Activated CD8-positive, alpha-beta memory T cell treated with anti-CD3 and anti-CD28 coated beads for 48 hours (primary cell): ENCODE data around the gene MEIKIN.
"Not testable (repeated sequence)": the region's sequence is repeated elsewhere in the genome, so short reads cannot be mapped to it uniquely, and the experiment has no call there.

Experiments used
- DNase-seq, 3 experiments: peaks; one replicate each; pipeline ENCODE4 v3.0.0-alpha.2; 2020; ENCODE audit warnings: low read depth in 2 of 3, low spot score in 2 of 3

MEIKIN gene

DNA sequence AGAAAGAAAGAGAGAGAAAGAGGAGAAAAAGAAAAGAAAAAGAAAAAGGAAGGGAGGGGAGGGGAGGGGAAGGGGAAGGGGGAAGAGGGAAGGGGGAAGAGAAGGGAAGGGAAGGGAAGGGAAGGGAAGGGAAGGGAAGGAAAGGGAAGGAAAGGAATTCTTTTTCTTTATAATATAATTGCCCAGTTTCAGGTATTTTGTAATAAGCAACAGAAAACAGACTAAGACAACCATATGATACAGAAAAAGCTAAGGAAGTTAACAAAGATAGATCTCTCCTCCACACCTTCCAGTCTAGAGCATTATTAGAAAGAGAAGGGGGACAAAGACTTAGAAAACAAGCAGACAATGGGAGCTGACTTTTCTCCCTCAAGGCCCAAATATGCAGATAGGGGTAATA, 31.0 kb downstream of the MEIKIN start:
- no peak for DNase-seq

DNA sequence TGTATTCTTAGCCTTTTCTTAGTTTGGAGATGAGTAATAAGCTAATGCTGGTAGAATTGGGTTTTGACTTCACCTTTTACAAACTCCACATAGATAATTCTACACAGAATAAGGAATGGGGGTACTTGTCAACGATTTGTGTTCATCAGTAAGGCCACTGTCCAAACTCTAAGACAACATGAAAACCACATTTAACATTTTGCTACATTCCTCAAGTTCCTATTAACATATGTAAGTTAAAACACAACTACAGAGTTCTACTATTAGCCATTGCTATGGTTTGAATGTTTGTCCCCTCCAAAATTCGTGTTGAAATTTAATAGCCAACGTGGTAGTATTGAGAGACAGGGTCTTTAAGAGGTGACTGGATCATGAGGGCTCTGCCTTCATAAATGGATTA, 31.9 kb downstream of the MEIKIN start:
- no peak for DNase-seq

DNA sequence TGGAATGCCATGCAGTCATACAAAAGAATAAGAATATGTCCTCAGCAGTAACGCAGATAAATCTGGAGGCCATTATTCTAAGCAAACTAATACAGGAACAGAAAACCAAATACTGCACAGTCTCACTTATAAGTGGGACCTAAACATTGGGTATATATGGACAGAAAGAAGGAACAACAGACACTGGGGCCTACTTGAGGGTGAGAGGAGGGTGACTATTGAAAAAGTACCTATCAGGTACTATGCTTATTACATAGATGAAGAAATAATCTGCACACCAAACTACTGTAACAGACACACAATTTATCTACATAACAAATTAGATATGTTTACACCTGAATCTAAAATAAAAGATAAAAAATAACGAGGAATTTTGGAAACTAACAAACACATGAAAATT, 38.8 kb downstream of the MEIKIN start:
- no peak for DNase-seq

DNA sequence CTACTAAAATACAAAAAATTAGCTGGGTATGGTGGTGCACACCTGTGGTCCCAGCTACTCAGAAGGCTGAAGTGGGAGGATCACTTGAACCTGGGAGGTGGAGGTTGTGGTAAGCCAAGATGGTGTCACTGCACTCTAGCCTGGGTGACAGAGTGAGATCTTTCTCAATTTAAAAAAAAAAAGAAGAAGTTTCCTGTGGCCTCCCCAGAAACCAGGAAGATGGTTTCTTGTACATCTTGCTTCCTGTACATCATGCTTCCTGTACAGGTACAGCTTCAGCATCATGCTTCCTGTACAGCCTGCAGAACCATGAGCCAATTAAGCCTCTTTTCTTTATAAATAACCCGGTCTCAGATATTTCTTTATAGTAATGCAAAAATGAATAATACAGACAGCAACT, 43.2 kb downstream of the MEIKIN start:
- not testable (repeated sequence) for DNase-seq

DNA sequence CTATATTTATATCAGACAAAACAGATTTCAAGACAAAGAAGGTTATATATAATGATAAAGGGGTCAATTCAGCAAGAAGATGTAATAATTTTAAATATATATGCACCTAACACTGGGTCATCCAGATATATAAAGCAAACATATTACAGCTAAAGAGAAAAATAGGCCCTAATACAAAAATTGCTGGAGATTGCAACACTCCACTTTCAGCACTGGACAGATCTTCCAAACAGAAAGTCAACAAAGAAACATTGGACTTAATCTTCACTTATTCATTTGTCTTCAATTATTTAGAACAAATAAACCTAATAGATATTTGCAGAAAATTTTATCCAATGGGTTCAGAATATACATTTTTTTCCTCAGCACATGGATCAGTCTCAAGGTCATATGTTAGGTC, 45.8 kb downstream of the MEIKIN start:
- DNase-seq = no peak

DNA sequence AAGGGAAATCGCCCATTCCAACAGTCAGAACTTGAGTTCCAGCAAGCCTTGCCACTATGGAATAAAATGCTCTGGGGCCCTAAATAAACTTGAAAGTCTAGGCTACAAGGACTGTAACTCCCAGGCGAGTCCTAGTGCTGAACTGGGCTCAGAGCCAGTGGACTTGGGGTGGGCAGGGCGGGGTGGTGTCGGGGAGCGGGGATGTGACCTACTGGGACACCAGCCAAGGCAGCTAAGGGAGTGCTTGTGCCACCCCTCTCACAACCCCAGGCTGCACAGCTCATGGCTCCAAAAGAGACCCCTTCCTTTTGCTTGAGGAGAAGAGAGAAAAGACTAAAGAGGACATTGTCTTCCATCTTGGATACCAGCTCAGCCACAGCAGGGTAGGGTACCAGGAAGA, 61.5 kb downstream of the MEIKIN start:
- no peak for DNase-seq

DNA sequence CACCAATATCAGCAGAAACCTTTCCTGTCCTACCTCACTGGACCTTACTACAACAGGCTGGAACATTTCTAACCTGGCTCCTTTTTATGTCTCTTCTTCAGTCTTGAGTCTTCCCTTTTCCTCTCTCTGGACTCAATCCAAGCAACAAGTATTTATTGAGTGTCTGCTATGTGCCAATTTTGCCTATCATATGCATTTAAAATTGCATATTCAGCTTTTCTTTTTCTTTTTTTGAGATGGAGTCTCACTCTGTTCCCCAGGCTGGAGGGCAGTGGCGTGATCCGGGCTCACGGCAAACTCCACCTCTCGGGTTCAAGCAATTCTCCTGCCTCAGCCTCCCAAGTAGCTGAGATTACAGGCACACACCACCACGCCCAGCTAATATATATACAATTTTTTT, 65.8 kb downstream of the MEIKIN start:
- DNase-seq = no peak

DNA sequence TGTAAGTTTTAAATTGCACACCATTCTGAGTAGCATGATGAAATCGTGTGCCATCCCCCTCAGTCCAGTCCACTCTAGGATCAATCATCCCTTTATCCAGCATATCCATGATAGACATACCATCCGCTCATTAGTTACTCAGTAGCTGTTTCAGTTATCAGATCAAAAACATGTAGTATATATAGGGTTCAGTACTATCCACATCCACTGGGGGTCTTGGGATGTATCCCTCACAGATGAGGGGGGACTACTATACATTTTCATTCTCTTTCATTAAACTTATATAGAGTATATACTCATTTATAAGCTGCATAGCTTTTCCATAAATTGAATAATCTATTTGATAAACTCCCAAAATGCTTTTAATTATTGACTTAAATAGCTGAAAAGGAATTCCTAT, 67.6 kb downstream of the MEIKIN start:
- no peak for DNase-seq

DNA sequence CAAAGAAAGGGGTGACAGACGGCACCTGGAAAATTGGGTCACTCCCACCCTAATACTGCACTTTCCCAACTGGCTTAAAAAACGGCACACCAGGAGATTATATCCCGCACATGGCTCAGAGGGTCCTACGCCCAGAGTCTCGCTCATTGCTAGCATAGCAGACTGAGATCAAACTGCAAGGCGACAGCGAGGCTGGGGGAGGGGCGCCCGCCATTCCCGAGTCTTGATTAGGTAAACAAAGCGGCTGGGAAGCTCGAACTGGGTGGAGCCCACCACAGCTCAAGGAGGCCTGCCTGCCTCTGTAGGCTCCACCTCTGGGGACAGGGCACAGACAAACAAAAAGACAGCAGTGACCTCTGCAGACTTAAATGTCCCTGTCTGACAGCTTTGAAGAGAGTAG, 74.2 kb downstream of the MEIKIN start:
- not testable (repeated sequence) for DNase-seq

DNA sequence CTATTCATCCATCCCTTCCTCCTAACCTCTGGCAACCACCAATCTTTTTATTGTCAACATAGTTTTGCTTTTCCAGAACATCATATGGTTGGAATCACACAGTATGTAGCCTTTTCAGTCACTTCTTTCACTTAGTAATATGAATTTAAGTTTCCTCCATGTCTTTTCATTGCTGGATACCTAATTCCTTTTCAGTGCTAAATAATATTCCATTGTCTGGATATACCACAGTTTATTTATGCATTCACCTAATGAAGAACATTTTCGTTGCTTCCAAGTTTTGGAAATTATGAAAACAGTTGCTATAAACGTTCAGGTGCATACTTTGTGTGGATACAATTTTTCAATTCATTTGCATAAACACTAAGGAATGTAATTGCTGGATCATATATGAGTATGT, 77.9 kb downstream of the MEIKIN start:
- no peak for DNase-seq

DNA sequence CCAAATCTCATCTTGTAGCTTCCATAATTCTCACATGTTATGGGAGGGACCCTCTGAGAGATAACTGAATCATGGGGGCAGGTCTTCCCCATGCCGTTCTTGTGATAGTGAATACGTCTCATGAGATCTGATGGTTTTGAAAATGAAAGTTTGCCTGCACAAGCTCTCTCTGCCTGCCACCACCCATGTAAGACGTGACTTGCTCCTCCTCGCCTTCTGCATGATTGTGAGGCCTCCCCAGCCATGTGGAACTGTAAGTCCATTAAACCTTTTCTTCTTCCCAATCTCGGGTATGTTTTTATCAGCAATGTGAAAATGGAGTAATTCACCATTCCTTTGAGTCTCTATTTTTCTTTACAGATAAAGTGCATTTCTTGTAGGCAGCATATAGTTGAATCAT, 81.8 kb downstream of the MEIKIN start:
- DNase-seq = no peak

DNA sequence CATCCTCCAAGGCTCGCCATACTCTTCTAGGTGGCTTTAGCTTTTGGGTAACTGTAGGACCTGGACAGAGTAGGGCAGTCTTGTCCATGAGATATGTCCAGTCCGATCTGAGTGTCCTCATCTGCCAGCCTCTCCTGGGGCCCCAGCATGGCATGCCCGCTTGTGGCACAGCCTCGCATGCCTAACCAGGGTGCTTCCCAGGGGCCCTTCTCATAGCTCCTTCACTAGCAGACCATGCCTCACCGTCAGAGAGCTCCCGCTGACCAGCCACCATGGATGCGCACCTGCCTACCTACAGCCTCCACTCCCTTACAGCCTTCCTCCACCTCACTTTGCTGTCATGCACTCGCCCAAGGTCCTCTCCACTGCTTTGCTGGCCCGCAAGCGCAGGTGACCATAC, 88.1 kb downstream of the MEIKIN start:
- DNase-seq = no peak

DNA sequence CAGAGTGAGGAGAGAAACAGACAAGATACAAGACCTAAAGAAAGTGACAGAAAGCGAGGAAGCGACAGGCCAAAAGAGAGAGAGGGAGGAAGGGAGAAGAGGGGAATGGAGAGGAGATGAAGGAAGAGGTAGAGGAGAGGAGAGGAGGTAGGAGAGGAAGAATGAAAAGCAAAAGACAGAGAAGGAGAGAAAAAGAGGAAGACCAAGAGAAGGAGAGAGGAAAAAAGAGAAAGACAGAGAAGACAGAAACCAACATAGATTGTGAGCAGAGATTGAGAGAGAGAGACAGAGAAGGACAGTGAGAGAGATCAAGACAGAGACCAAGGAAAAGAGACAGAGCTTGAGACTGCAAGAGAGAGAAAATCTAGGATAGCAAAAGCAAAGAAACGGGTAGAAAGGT, 90.0 kb downstream of the MEIKIN start:
- DNase-seq = no peak

DNA sequence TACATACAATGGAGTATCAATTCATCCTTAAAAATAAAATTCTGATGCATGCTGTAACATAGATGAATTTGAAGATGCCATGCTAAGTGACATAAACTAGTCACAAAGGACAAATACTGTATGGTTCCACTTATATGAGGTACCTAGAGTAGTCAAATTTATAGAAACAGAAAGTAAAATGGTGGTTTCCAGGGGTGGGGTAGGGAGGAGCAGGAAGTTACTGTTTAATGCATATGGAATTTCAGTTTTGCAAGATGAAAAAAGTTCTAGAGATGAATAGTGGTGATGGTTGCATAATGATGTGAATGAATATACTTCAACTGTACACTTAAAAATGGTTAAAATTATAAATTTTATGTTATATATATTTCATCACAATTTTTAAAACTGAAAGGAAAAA, 91.3 kb downstream of the MEIKIN start:
- DNase-seq = no peak

DNA sequence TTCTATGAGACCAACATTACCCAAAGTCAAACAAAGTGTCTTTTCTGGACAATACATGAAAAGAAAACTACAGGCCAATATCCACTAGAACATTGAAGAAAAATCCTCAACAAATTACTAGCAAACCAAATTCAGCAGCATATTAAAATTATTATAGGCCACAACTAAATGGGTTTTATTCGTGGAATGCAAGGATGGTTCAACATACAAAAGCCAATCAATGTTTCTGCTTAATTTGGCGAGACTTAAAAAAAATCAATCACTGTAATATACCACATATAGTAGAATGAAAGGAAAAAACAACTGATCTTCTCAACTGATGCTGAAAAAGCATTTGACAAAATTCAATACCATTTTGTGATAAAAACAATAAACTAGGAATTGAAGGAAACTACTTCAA, 96.8 kb downstream of the MEIKIN start:
- DNase-seq = no peak

DNA sequence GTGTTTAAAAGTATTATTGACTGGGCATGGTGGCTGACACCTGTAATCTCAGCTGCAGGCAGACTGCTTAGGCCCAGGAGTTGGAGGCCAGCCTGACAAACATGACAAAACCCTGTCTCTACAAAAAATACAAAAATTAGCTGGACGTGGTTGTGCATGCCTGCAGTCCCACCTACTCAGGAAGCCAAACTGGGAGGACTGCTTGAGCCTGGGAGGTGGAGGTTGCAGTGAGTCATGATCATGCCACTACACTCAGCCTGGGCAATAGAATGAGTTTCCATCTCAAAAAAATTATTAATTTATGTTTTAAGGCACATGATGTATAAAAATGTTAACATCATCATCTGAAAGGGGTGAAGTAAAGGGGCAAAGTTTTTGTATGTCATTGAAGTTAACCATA, 98.9 kb downstream of the MEIKIN start:
- DNase-seq = no peak

DNA sequence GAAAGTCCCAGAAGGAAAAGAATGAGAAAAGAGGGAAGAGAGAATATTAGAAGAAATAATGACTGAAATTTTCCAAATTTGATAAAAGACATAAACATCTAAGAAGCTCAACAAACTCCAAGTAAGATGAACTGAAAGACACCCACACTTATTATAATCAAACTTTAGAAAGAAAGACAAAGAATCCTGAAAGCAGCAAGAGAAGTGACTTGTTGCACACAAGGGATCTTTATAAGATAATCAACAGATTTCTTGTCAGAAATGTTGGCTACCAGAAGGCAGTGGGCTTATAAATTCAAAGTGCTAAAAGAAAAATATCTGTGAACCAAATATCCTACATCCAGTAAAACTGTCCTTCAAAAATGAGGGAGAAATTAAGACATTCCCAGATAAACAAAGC, 99.6 kb downstream of the MEIKIN start:
- no peak for DNase-seq

DNA sequence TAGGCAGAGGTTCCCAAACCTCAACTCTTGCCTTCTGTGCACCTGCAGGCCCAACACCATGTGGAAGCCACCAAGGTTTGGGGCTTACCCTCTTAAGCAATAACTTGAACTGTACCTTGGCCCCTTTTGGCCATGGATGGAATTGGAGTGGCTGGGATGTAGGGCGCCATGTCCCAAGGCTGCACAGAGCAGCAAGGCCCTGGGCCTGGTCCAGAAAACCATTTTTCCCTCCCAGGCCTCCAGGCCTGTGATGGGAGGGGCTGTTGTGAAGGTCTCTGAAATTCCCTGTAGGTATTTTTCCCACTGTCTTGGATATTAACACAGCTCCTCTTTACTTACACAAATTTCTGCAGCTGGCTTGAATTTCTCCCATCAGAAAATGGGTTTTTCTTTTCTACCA, 102.5 kb downstream of the MEIKIN start:
- DNase-seq = not testable (repeated sequence)

DNA sequence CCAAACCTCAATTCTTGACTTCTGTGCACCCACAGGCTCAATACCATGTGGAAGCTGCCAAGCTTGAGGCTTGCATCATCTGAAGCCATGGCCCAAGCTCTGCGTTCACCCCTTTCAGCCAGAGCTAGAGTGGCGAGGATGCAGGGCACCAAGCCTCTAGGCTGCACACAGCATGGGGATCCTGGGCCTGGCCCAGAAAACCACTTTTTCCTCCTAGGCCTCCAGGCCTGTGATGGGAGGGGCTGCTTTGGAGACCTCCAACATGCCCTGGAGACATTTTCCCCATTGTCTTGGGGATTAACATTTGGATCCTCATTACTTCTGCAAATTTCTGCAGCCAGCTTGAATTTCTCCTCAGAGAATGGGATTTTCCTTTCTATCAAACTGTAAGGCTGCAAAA, 112.8 kb downstream of the MEIKIN start:
- not testable (repeated sequence) for DNase-seq

DNA sequence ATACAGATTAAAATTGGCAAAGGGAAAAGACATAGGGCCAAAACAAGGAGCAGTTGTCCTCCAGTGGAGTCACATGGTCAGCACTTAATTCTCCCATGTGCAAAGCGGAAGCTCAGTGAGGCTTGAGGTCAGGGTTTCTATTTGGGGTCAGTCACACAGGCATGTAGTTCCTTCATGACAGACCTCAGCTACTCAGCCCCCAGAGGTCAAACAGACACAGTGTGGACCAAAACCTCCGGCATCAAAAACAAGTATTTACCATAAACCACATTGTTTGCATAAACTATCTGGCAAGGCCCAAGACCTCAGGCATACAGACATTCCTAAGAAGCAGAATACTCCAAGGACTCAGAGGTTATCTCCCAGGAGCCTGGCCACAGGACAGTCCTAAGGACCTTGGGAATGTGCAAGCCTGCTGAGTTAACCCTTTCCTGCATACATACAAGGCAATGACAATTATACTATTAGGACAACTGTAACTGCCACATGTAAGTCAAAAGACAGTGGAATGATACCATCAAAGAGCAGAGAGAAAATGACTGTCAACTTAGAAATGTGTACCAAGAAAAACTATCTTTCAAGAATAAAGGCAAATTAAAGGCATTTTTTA, 120.0 kb downstream of the MEIKIN start:
- DNase-seq = no peak

DNA sequence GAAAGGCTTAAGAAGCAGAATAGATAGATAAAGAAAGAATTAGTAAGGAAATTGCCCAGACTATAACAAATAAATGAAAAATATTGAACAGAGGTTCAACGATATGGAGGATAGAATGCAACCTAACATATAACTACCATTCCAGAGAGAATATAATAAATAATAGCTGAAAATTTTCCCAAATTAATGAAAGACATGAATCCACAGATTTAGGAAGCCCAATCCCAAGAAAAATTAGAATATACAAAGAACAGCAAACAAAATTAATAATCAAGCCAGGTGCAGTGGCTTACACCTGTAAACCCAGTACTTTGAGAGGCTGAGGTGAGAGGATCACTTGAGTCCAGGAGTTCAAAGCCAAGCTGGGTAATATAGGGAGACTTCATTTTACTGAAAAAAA, 120.8 kb downstream of the MEIKIN start:
- no peak for DNase-seq

DNA sequence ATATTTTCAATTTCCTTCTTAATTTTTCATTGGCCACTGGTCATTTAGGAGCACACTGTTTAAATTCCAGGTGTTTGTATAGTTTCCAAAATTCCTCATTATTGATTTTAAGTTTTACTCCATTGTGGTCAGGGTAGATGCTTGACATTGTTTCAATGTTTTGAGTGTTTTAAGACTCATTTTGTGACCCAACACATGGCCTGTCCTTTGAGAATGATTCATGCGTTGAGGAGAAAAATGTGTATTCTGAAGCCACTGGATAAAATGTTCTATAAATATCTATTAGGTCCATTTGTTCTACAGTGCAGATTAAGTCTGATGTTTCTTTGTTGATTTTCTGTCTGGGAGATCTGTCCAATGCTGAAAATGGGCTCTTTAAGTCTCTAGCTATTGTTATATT, 124.2 kb downstream of the MEIKIN start:
- DNase-seq = no peak

DNA sequence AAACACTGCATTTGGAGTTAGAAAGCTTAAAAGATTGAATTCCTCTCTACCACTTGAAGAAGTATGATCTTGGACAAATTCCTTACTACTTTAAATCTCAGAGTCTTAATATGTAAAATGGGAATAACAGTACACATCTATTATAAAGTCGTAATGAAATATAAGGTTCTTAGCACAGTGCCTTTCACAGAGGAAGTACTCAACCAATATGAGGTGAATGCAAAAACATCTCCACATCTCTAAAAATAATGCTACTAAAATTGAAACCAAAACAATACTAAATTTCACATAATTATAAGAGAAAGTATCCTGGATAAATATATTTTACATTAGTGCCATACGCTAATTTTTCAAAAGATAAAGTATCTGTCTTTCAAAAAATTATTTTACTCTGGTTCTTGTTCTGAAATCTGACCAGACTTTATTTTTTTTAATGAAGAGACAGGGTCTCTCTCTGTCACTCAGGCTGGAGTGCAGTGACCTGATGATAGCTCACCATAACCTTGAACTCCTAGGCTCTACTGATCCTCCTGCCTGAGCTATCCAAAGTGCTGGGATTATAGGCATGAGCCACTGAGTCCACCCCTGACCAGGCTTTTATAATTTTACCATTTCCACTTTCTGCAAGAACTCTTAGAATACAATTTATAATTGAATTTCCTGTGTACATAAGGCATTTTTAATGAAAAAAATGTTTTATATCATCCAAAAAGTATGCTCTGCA, 127.3 kb downstream of the MEIKIN start:
- DNase-seq = no peak
